GM13977 (cell line): ENCODE results near the gene STX16.

Source experiments
- DNase-seq: peaks from one replicate; pipeline ENCODE4 v3.0.0; 2012; ENCODE audit warnings: low spot score
- CTCF ChIP-seq: IDR thresholded peaks from 2 replicates; pipeline ENCODE4 v1.5.1; 2012; ENCODE audit warnings: mild to moderate bottlenecking, control low read depth; ENCODE audit not compliant: insufficient read depth; ENCODE audit errors: extremely low read depth, missing control alignments
- in situ Hi-C: fragments of 300-500 bp; cut with MboI; formaldehyde crosslinking; loops from one replicate; pipeline ENCODE4 v1.12.0; 2022; ENCODE audit warnings: low sequenced_read_pairs, low pct_unique_long_range_greater_than_20kb, mixed read lengths, inconsistent platforms; ENCODE audit not compliant: unreplicated experiment

Gene STX16

GRCh38 chr20:58660855-58661597 lies 9.9 kb downstream of the STX16 start:
- in situ Hi-C loops: no loop called here
- DNase-seq: no peak
- TF ChIP-seq CTCF: no peak

GRCh38 chr20:58661598-58662473 lies 10.8 kb downstream of the STX16 start:
- in situ Hi-C loops: no loop called here
- no peak for TF ChIP-seq CTCF
- DNase-seq: no peak

GRCh38 chr20:58664331-58664730 lies 13.2 kb downstream of the STX16 start:
- in situ Hi-C loops: no loop called here
- TF ChIP-seq CTCF: no peak
- DNase-seq: no peak

- in situ Hi-C loops: no loop called here
- DNase-seq: no peak
- no peak for TF ChIP-seq CTCF
Observed at GRCh38 chr20:58664883-58665282, 13.8 kb downstream of the STX16 start.

GRCh38 chr20:58665606-58666005 lies 14.5 kb downstream of the STX16 start:
- in situ Hi-C loops: no loop called here
- no peak for DNase-seq

GRCh38 chr20:58666702-58667101 lies 15.6 kb downstream of the STX16 start:
- in situ Hi-C loops: no loop called here
- no peak for TF ChIP-seq CTCF
- DNase-seq: no peak

More at GRCh38 chr20:58665606-58666005, 14.5 kb downstream of the STX16 start:
- no peak for TF ChIP-seq CTCF
